ENCODE measurements around the gene PDE4B. TPM values are rescaled to one million over a fixed set of nuclear protein-coding genes. Genes with fewer than 3 reads are reported as not detected.

The PDE4B gene
- total RNA-seq, 1 donor from 2014 or later, result 21.3 TPM

- Mint-ChIP-seq H3K9me3 (no peaks in the 10 kb centered on the region), H3K4me3 (no peak overlapping the region), H3K36me3 (ENCODE audit: low read depth) (peaks cover 3% of the 10 kb centered on the region), H3K27ac (peak overlapping the region; percentile 53), H3K4me1 (ENCODE audit: low read depth) (peaks cover 83% of the 10 kb centered on the region), H3K27me3 (ENCODE audit: insufficient read depth) (peaks cover 2% of the 10 kb centered on the region)
- intact Hi-C loops (cut with micrococcal nuclease), result loop anchor here (1.0 to 2.0 kb wide), 8 partner anchors 18 to 178 kb away; no protein-coding TSS in a partner anchor
- DNase-seq (ENCODE audit: low spot score), result no peak
Observed at GRCh38 chr1:66258404-66259105, 465.9 kb downstream of the PDE4B start.

GRCh38 chr1:66261364-66261763 is 468.7 kb downstream of the PDE4B start:
- no peak overlapping the region for H3K4me3 Mint-ChIP-seq
- H3K27ac Mint-ChIP-seq, result peak overlapping the region; percentile 7
- peaks cover 72% of the 10 kb centered on the region for H3K4me1 Mint-ChIP-seq (ENCODE audit: low read depth)
- intact Hi-C loops (cut with micrococcal nuclease), result loop anchor here (1.0 kb wide), 1 partner anchor 10 kb away; no protein-coding TSS in a partner anchor
- peaks cover 4% of the 10 kb centered on the region for H3K36me3 Mint-ChIP-seq (ENCODE audit: low read depth)
- no peaks in the 10 kb centered on the region for H3K9me3 Mint-ChIP-seq
- peaks cover 2% of the 10 kb centered on the region for H3K27me3 Mint-ChIP-seq (ENCODE audit: insufficient read depth)
- no peak for DNase-seq (ENCODE audit: low spot score)

GRCh38 chr1:66262208-66262963 is 469.7 kb downstream of the PDE4B start:
- intact Hi-C loops (cut with micrococcal nuclease), result no loop called here
- no peak for DNase-seq (ENCODE audit: low spot score)
- Mint-ChIP-seq H3K4me3 (no peak overlapping the region), H3K4me1 (ENCODE audit: low read depth) (peaks cover 72% of the 10 kb centered on the region), H3K36me3 (ENCODE audit: low read depth) (peaks cover 4% of the 10 kb centered on the region), H3K27ac (no peak overlapping the region), H3K9me3 (no peaks in the 10 kb centered on the region), H3K27me3 (ENCODE audit: insufficient read depth) (peaks cover 2% of the 10 kb centered on the region)

- Mint-ChIP-seq H3K27ac (no peak overlapping the region), H3K4me3 (no peak overlapping the region), H3K4me1 (ENCODE audit: low read depth) (peaks cover 54% of the 10 kb centered on the region), H3K9me3 (no peaks in the 10 kb centered on the region), H3K27me3 (ENCODE audit: insufficient read depth) (peaks cover 2% of the 10 kb centered on the region), H3K36me3 (ENCODE audit: low read depth) (peaks cover 5% of the 10 kb centered on the region)
- intact Hi-C loops (cut with micrococcal nuclease), result no loop called here
- DNase-seq (ENCODE audit: low spot score), result no peak
Observed at GRCh38 chr1:66265268-66265667, 472.6 kb downstream of the PDE4B start.

GRCh38 chr1:66265796-66266195 is 473.1 kb downstream of the PDE4B start:
- H3K27ac Mint-ChIP-seq, result no peak overlapping the region
- H3K27me3 Mint-ChIP-seq (ENCODE audit: insufficient read depth), result peaks cover 2% of the 10 kb centered on the region
- no peaks in the 10 kb centered on the region for H3K9me3 Mint-ChIP-seq
- no peak for DNase-seq (ENCODE audit: low spot score)
- H3K4me1 Mint-ChIP-seq (ENCODE audit: low read depth), result peaks cover 54% of the 10 kb centered on the region
- peaks cover 5% of the 10 kb centered on the region for H3K36me3 Mint-ChIP-seq (ENCODE audit: low read depth)
- intact Hi-C loops (cut with micrococcal nuclease), result no loop called here
- H3K4me3 Mint-ChIP-seq, result no peak overlapping the region

GRCh38 chr1:66266350-66266749 is 473.7 kb downstream of the PDE4B start:
- Mint-ChIP-seq H3K36me3 (ENCODE audit: low read depth) (peaks cover 5% of the 10 kb centered on the region), H3K27me3 (ENCODE audit: insufficient read depth) (peaks cover 2% of the 10 kb centered on the region), H3K4me1 (ENCODE audit: low read depth) (peaks cover 54% of the 10 kb centered on the region), H3K9me3 (no peaks in the 10 kb centered on the region), H3K4me3 (no peak overlapping the region), H3K27ac (no peak overlapping the region)
- no peak for DNase-seq (ENCODE audit: low spot score)
- intact Hi-C loops (cut with micrococcal nuclease), result no loop called here

- peaks cover 54% of the 10 kb centered on the region for H3K4me1 Mint-ChIP-seq (ENCODE audit: low read depth)
- peaks cover 2% of the 10 kb centered on the region for H3K27me3 Mint-ChIP-seq (ENCODE audit: insufficient read depth)
- peaks cover 5% of the 10 kb centered on the region for H3K36me3 Mint-ChIP-seq (ENCODE audit: low read depth)
- H3K27ac Mint-ChIP-seq, result no peak overlapping the region
- intact Hi-C loops (cut with micrococcal nuclease), result no loop called here
- no peak for DNase-seq (ENCODE audit: low spot score)
- no peak overlapping the region for H3K4me3 Mint-ChIP-seq
- H3K9me3 Mint-ChIP-seq, result no peaks in the 10 kb centered on the region
Observed at GRCh38 chr1:66266756-66267155, 474.1 kb downstream of the PDE4B start.

- Mint-ChIP-seq H3K9me3 (no peaks in the 10 kb centered on the region), H3K27ac (no peak overlapping the region), H3K4me1 (ENCODE audit: low read depth) (peaks cover 56% of the 10 kb centered on the region), H3K36me3 (ENCODE audit: low read depth) (peaks cover 5% of the 10 kb centered on the region), H3K27me3 (ENCODE audit: insufficient read depth) (peaks cover 2% of the 10 kb centered on the region), H3K4me3 (no peak overlapping the region)
- intact Hi-C loops (cut with micrococcal nuclease), result no loop called here
- DNase-seq (ENCODE audit: low spot score), result no peak
Observed at GRCh38 chr1:66267201-66267940, 474.7 kb downstream of the PDE4B start.

- Mint-ChIP-seq H3K4me1 (ENCODE audit: low read depth) (peaks cover 61% of the 10 kb centered on the region), H3K27ac (no peak overlapping the region), H3K4me3 (no peak overlapping the region), H3K36me3 (ENCODE audit: low read depth) (peaks cover 4% of the 10 kb centered on the region), H3K9me3 (no peaks in the 10 kb centered on the region), H3K27me3 (ENCODE audit: insufficient read depth) (peaks cover 2% of the 10 kb centered on the region)
- intact Hi-C loops (cut with micrococcal nuclease), result no loop called here
- DNase-seq (ENCODE audit: low spot score), result no peak
Observed at GRCh38 chr1:66269222-66269621, 476.5 kb downstream of the PDE4B start.

GRCh38 chr1:66270119-66270812 is 477.6 kb downstream of the PDE4B start:
- peaks cover 2% of the 10 kb centered on the region for H3K27me3 Mint-ChIP-seq (ENCODE audit: insufficient read depth)
- no peak for DNase-seq (ENCODE audit: low spot score)
- H3K4me3 Mint-ChIP-seq, result no peak overlapping the region
- peaks cover 2% of the 10 kb centered on the region for H3K36me3 Mint-ChIP-seq (ENCODE audit: low read depth)
- no peaks in the 10 kb centered on the region for H3K9me3 Mint-ChIP-seq
- intact Hi-C loops (cut with micrococcal nuclease), result loop anchor here (10.0 kb wide), 3 partner anchors 655 to 1415 kb away; partner anchors contain the start of genes DNAI4, GADD45A and MIER1
- H3K4me1 Mint-ChIP-seq (ENCODE audit: low read depth), result peaks cover 67% of the 10 kb centered on the region
- H3K27ac Mint-ChIP-seq, result no peak overlapping the region

- H3K9me3 Mint-ChIP-seq, result no peaks in the 10 kb centered on the region
- intact Hi-C loops (cut with micrococcal nuclease), result loop anchor here (1.0 to 10.0 kb wide), 7 partner anchors 10 to 1413 kb away; partner anchors contain the start of genes DNAI4, GADD45A and MIER1
- H3K4me3 Mint-ChIP-seq, result peak overlapping the region; percentile 38
- peak overlapping the region; percentile 85 for H3K27ac Mint-ChIP-seq
- H3K4me1 Mint-ChIP-seq (ENCODE audit: low read depth), result peaks cover 67% of the 10 kb centered on the region
- peaks cover 2% of the 10 kb centered on the region for H3K36me3 Mint-ChIP-seq (ENCODE audit: low read depth)
- DNase-seq (ENCODE audit: low spot score), result no peak
- peaks cover 2% of the 10 kb centered on the region for H3K27me3 Mint-ChIP-seq (ENCODE audit: insufficient read depth)
Observed at GRCh38 chr1:66271216-66271903, 478.7 kb downstream of the PDE4B start.

- Mint-ChIP-seq H3K9me3 (no peaks in the 10 kb centered on the region), H3K36me3 (ENCODE audit: low read depth) (peaks cover 2% of the 10 kb centered on the region), H3K4me3 (peak overlapping the region; percentile 38), H3K4me1 (ENCODE audit: low read depth) (peaks cover 67% of the 10 kb centered on the region), H3K27ac (peak overlapping the region; percentile 85), H3K27me3 (ENCODE audit: insufficient read depth) (peaks cover 2% of the 10 kb centered on the region)
- intact Hi-C loops (cut with micrococcal nuclease), result loop anchor here (1.0 to 10.0 kb wide), 7 partner anchors 11 to 1413 kb away; partner anchors contain the start of genes DNAI4, GADD45A and MIER1
- no peak for DNase-seq (ENCODE audit: low spot score)
Observed at GRCh38 chr1:66271904-66272254, 479.2 kb downstream of the PDE4B start.
